HEK293T (cell line): ENCODE results near the gene MAPRE2.

Experiments
- ELF4 ChIP-seq: fragments of 450-650 bp; IDR thresholded peaks from 2 replicates; pipeline ENCODE4 v1.6.1; 2017; ENCODE audit warnings: antibody characterized with exemption
- FOXM1 ChIP-seq: fragments of 450-650 bp; IDR thresholded peaks from 2 replicates; pipeline ENCODE4 v1.6.1; 2017; ENCODE audit warnings: mild to moderate bottlenecking, borderline replicate concordance
- SP1 ChIP-seq: fragments of 450-650 bp; IDR thresholded peaks from 2 replicates; pipeline ENCODE4 v1.6.1; 2017
- TARDBP ChIP-seq: fragments of 450-650 bp; IDR thresholded peaks from 2 replicates; pipeline ENCODE4 v1.6.1; 2016

DNA sequence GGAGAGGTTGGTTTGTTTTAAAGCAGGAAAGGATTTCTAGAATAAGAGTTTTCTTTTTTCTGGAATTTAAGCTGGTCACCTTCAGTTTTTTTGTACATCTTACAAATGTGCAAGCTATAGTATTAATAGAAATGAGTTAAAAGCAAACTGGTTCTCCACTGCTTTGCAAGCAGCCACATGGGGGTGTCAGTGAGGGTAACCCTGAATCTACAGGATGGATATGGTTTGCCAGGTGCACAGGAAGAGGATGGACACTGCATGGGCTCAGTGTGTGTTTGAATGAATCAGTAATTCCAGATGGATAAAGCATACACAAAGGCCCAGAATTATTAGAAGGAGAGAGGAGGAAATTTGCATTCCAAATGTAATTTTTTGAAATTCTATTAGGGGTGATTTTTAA lies 89.0 kb downstream of the MAPRE2 start:
- TF ChIP-seq SP1 (no peak), ELF4 (no peak), FOXM1 (no peak), TARDBP (no peak)
